Stimulated activated effector memory CD8-positive, alpha-beta T cell treated with anti-CD3 and anti-CD28 coated beads, Interleukin-12 subunit alpha, Interleukin-12 subunit beta, amount 100 ng/mL, for 72 hours (primary cell): ENCODE measurements around the gene IL20RB.

Source experiments
- ATAC-seq: fragments of 150-1000 bp; cut with Tn5 transposase; 2 replicates; pipeline ENCODE4 v1.10.0; 2021
- DNase-seq, 2 donors: peaks; one replicate each; pipeline ENCODE4 v3.0.0; 2021 to 2022; ENCODE audit warnings: low spot score in 2 of 2
- H3K27ac Mint-ChIP-seq: one replicate; pipeline ENCODE4 v1.8.0; 2022; ENCODE audit warnings: mild to moderate bottlenecking, mixed read lengths
- H3K36me3 Mint-ChIP-seq: one replicate; pipeline ENCODE4 v1.8.0; 2022; ENCODE audit warnings: mild to moderate bottlenecking, mixed read lengths
- H3K4me1 Mint-ChIP-seq: one replicate; pipeline ENCODE4 v1.8.0; 2022; ENCODE audit warnings: mixed read lengths
- H3K4me3 Mint-ChIP-seq: one replicate; pipeline ENCODE4 v1.8.0; 2022; ENCODE audit warnings: mild to moderate bottlenecking, mixed read lengths
- H3K9me3 Mint-ChIP-seq: one replicate; pipeline ENCODE4 v1.8.0; 2022; ENCODE audit warnings: mixed read lengths

IL20RB gene, protein sequence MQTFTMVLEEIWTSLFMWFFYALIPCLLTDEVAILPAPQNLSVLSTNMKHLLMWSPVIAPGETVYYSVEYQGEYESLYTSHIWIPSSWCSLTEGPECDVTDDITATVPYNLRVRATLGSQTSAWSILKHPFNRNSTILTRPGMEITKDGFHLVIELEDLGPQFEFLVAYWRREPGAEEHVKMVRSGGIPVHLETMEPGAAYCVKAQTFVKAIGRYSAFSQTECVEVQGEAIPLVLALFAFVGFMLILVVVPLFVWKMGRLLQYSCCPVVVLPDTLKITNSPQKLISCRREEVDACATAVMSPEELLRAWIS

DNA sequence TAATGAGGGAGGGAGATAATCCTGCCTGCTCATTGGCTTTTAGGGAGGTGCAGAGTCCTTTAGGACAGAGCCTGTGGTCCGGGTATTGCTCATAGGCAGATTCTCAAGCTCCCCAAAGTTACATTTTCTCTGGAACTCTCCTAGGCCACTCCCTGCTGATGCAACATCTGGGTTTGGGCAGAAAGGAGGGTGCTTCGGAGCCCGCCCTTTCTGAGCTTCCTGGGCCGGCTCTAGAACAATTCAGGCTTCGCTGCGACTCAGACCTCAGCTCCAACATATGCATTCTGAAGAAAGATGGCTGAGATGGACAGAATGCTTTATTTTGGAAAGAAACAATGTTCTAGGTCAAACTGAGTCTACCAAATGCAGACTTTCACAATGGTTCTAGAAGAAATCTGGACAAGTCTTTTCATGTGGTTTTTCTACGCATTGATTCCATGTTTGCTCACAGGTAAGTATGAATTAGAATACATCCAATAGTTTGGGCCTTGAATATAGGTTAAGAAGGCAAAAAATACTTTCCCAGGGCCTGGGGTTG is at the start of gene IL20RB:
Gene IL20RB, plus strand, starts transcription at position 233 of the 538 bp plus-strand sequence. Its CDS starts 131 bp downstream, at position 364.
- Mint-ChIP-seq H3K9me3 (no peaks in the 10 kb centered on the region), H3K4me3 (no peak within 1 kb of the TSS), H3K4me1 (peaks cover 26% of the 10 kb centered on the region), H3K27ac (peak within 1 kb of the TSS; percentile 46), H3K36me3 (no peaks in the 10 kb centered on the region)
- ATAC-seq (no peak), DNase-seq (no peak)

DNA sequence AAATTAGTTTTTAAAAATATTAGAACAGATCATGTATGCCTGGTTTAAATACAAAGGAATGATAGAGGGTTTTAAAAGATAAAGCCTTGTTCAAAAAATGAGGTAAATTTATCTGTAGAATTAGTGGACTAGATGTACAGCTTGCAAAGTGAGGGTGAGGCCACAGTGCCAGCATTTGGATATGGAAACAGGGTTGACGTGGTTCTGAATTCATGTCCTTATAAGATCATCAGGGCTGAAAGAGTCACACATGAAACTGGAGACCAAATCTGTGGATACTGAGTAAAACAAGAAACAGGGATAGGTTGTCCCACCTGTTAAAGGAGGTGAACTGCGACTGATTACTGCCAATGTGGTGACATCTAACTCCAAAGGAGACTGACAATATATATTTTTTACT is 49.5 kb upstream of the IL20RB start:
- no peak overlapping the region for H3K4me3 Mint-ChIP-seq
- no peak for DNase-seq
- H3K27ac Mint-ChIP-seq = peak overlapping the region; percentile 21
- H3K36me3 Mint-ChIP-seq = peaks cover 9% of the 10 kb centered on the region
- H3K4me1 Mint-ChIP-seq = peaks cover 81% of the 10 kb centered on the region
- no peak for ATAC-seq
- H3K9me3 Mint-ChIP-seq = peaks cover 3% of the 10 kb centered on the region

DNA sequence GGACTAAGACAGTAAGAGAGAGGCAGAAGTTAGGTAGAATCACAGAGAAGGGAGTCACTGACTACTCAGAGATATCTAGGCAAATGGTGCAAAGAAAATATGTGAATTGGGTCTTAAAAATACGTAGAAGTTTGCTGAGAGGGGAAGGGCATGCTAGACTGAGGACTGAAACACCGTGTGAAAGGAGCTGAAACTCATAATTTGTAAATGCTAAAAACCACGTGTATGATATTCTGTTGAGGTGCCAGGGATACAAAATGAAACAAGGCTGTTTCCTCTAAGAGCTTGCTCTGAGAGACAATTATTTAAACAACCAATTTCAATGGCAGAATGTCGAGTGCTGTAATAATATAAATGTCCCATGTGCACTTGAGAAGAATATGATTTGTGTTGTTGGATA is 48.6 kb upstream of the IL20RB start:
- peak; percentile 56 for ATAC-seq
- H3K4me1 Mint-ChIP-seq = peaks cover 76% of the 10 kb centered on the region
- no peaks in the 10 kb centered on the region for H3K9me3 Mint-ChIP-seq
- no peak for DNase-seq
- H3K4me3 Mint-ChIP-seq = peak overlapping the region; percentile 15
- H3K36me3 Mint-ChIP-seq = peaks cover 9% of the 10 kb centered on the region
- H3K27ac Mint-ChIP-seq = peak overlapping the region; percentile 21

DNA sequence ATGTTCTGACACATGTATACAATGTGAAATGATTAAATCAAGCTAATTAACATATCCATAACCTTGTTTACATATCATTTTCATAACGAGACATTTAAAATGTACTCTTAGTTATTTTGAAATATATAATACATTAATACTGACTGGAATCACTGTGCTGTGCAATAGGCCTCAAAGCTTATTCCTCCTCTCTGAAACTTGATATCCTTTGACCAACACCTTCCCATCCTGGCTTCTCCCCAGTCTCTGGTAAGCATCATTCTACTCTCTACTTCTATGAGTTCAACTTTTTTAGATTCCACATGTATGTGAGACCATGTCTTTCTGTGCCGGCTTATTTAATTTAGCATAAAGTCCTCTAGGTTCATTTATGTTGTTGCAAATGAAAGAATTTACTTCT is 47.1 kb upstream of the IL20RB start:
- Mint-ChIP-seq H3K4me3 (peak overlapping the region; percentile 0), H3K4me1 (peaks cover 87% of the 10 kb centered on the region), H3K36me3 (peaks cover 5% of the 10 kb centered on the region), H3K27ac (no peak overlapping the region), H3K9me3 (no peaks in the 10 kb centered on the region)
- ATAC-seq = no peak
- DNase-seq = no peak

DNA sequence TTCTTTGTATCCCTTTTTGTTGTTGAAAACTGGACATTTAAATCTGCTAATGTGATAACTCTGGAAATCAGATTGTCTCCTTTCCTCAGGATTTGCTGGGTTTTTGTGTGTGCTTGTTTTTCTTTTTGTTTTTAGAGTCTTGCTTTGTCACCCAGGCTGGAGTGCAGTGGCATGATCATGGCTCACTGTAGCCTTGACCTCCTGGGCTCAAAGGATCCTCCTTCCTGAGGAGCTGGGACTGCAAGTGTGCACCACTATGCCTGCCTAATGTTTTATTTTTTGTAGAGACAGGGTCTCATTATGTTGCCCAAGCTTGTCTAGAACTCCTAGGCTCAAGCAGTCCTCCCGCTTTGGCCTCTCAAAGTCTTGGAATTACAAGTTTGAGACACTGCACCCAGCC is 44.6 kb upstream of the IL20RB start:
- no peak overlapping the region for H3K27ac Mint-ChIP-seq
- H3K4me3 Mint-ChIP-seq = no peak overlapping the region
- H3K9me3 Mint-ChIP-seq = no peaks in the 10 kb centered on the region
- peaks cover 84% of the 10 kb centered on the region for H3K4me1 Mint-ChIP-seq
- no peak for ATAC-seq
- H3K36me3 Mint-ChIP-seq = no peaks in the 10 kb centered on the region
- no peak for DNase-seq

DNA sequence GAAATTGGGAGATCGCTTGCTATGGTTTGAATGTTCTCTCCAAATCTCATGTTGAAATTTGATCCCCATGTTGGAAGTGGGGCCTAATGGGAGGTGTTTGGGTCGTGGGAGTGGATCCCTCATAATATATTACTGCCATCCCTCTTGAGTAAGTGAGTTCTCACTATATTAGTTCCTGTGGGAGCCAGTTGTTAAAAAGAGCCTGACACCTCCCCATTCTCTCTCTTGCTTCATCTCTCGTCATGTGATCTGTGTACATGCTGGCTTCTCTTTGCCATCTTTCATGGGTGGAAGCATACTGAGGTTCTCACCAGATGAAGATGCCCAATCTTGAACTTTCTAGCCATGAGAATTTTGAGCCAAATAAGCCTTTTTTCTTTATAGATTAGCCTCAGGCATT is 43.0 kb upstream of the IL20RB start:
- Mint-ChIP-seq H3K27ac (no peak overlapping the region), H3K4me1 (peaks cover 71% of the 10 kb centered on the region)
- ATAC-seq = no peak

DNA sequence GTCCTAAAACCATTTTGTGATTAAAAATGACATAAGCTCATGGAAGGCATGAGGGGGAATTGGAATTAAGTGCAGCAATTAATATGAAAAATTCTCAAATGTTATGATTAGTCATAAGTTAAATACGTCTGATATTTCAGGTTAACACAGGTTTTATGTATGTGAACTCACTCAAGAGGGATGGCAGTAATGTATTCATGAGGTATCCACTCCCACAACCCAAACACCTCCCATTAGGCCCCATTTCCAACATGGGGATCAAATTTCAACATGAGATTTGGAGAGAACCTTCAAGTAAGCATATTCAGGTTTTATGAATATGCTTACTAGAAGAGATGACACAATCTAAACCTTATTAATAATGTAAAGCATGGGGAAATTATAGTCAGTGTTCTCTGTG is 41.6 kb upstream of the IL20RB start:
- peaks cover 69% of the 10 kb centered on the region for H3K4me1 Mint-ChIP-seq
- H3K4me3 Mint-ChIP-seq = no peak overlapping the region
- no peaks in the 10 kb centered on the region for H3K36me3 Mint-ChIP-seq
- H3K27ac Mint-ChIP-seq = peak overlapping the region; percentile 44
- H3K9me3 Mint-ChIP-seq = no peaks in the 10 kb centered on the region
- DNase-seq (no peak), ATAC-seq (no peak)

More for the DNA sequence above, 43.0 kb upstream of the IL20RB start:
- Mint-ChIP-seq H3K4me3 (no peak overlapping the region), H3K9me3 (no peaks in the 10 kb centered on the region), H3K36me3 (no peaks in the 10 kb centered on the region)
- no peak for DNase-seq

DNA sequence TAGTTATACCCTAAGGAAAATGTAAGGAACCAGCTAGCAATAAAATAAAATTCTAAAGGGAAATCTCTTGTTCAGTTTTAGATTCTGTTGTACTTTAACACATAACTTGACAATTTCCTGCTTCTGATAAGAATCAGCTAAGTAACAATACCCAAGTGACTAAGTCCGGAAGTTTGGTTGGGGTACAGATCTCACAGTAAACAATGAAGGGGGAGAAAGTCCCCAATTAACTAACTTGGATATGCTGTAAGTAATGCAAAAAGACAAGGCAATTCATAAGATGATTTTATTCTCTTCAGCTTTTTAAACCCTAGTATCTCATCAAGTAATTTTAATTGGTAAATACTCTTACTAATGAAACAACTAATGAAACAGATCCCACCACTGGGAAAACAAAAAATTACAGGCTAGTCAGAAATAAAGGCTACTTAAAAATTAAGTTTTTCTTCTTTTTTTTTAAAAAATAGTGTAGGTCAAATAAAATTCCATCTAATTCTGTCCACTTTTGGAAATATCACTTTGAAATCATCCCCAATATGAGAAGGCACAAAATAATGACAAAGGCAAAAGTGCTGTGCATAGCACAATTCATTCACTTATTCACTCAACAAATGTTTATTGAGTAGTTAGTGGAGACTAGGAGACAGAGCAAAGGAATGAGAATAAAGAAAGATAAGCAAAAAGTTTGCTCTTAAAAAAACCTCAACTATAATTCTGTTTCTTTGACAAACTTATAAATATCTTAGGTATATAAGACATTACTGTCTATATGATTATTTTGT is 37.8 kb upstream of the IL20RB start:
- Mint-ChIP-seq H3K4me1 (peaks cover 72% of the 10 kb centered on the region), H3K36me3 (peaks cover 5% of the 10 kb centered on the region), H3K4me3 (peak overlapping the region; percentile 24), H3K9me3 (no peaks in the 10 kb centered on the region), H3K27ac (peak overlapping the region; percentile 78)
- no peak for DNase-seq
- peak; percentile 92 for ATAC-seq

DNA sequence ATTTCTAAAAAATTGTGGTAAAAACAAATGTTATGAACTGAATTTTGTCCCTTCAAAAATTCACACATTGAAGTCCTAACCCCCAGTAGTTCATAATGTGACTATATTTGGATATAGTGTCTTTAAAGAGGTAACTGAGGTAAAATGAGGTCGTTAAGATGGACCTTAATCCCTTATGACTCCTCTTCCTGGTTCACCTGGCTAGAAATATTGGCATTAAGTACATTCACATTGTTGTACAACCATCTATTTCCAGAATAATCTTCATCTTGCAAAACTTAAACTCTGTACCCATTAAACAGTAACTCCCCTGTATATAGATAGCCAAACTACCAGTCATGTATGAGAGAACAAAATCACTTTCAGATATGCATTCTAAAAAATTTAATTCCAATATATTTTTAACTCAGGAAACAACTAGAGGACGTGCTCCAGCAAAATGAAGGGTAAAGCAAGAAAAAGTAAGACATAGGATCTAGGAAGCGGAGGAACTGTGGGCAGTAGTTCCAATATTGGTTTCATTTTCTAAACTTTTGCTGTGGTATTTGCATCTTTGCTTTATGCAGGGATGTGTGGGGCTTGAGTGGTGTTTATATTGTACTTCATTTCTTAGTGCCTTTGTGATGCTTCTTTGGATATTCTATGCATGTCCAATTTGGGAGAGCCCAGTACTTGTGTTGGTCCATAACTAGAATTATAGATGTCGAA is 36.7 kb upstream of the IL20RB start:
- no peak for DNase-seq
- Mint-ChIP-seq H3K4me3 (peak overlapping the region; percentile 75), H3K9me3 (no peaks in the 10 kb centered on the region), H3K4me1 (peaks cover 69% of the 10 kb centered on the region), H3K27ac (peak overlapping the region; percentile 91), H3K36me3 (peaks cover 5% of the 10 kb centered on the region)
- peak; percentile 61 for ATAC-seq

DNA sequence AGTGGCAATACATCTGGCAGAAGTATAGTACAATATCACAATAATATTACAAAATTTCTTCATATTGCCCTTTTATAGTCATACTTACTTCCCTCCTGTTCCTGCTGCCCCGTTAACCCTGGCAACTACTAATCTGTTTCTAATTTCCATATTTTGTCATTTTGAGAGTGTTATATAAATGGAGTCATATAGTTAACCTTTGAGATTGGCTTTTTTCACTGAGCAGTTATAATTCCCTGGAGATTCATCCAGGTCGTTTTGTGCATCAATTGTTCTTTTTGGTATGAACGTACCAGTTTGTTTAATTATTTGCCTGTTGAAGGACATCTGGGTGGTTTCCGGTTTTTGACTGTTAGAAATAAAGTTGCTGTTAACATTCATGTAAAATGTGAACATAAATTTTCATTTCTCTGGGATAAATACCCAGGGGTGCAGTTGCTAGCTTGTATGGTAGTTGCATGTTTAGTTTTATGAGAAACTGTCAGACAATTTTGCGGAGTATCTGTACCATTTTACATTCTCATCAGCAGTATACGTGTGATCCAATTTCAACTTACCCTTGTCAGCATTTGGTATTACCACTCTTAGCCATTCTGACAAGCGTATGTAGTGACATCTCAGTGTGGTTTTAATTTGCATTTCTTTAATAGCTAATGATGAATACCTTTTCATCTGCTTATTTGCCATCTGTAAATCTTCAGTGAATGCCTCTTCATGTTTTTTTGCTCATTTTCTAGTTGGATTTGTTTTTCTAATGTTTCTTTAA is 32.2 kb upstream of the IL20RB start:
- H3K27ac Mint-ChIP-seq = no peak overlapping the region

DNA sequence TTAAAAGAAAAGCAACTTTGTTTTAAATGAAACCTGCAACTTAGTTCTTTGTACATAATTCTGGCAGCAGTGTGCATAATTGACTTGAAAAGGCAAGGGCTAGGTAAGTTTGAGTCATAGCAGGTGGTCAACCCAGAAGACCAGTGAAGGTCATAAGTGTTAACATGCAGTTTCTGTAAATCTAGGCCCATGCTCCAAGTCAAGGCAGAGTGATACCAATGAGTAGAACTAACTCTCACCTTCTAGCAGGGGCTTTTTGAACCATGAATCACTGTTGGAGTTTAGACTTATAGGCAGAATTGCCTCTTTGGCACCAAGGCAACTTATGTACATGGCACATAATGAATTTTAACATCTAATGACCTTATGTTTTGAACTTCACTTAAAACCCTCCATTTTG is 29.5 kb upstream of the IL20RB start:
- H3K4me3 Mint-ChIP-seq = no peak overlapping the region
- DNase-seq (peak in 1 of 2 donors; percentile 55), ATAC-seq (peak; percentile 97)
- peak overlapping the region; percentile 14 for H3K27ac Mint-ChIP-seq
- no peaks in the 10 kb centered on the region for H3K9me3 Mint-ChIP-seq
- peaks cover 42% of the 10 kb centered on the region for H3K36me3 Mint-ChIP-seq
- H3K4me1 Mint-ChIP-seq = peaks cover 50% of the 10 kb centered on the region

More for the DNA sequence above, 32.2 kb upstream of the IL20RB start:
- Mint-ChIP-seq H3K36me3 (peaks cover 27% of the 10 kb centered on the region), H3K4me3 (no peak overlapping the region), H3K4me1 (peaks cover 57% of the 10 kb centered on the region), H3K9me3 (no peaks in the 10 kb centered on the region)
- no peak for ATAC-seq
- DNase-seq = no peak

DNA sequence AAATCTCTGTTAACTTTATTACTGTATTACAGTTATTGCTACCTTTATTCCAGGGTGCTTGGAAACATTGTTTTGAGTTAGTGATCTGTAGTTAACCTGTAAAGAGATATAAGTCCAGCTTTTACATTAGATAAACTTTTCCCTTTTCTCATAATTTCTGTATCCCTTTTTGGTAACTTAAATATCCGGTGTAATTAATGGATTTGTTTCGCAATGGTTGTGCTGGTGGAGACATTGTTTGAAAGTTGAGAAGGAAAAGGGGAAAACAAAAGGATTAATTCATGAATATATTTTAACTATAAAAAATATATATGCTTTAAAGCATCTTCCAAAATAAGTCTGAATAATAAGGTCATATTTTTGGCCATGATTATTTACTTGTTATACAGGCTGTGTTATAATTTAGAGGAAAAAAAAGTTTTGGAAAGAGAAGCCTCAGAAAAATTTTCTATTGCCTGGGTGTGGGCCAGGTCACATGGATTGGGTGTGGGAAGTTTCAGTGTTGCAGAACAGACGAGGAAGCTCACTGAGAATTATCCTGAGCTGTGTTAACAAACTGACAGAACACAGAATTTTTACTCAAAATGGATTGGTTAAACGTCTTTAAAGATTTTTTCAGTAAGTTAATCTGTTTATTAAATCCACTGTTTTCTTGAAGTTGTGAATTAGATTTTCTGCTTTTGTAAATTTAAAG is 27.7 kb upstream of the IL20RB start:
- DNase-seq = no peak
- H3K36me3 Mint-ChIP-seq = peaks cover 61% of the 10 kb centered on the region
- no peaks in the 10 kb centered on the region for H3K9me3 Mint-ChIP-seq
- H3K4me3 Mint-ChIP-seq = no peak overlapping the region
- no peak overlapping the region for H3K27ac Mint-ChIP-seq
- ATAC-seq = no peak
- peaks cover 52% of the 10 kb centered on the region for H3K4me1 Mint-ChIP-seq

DNA sequence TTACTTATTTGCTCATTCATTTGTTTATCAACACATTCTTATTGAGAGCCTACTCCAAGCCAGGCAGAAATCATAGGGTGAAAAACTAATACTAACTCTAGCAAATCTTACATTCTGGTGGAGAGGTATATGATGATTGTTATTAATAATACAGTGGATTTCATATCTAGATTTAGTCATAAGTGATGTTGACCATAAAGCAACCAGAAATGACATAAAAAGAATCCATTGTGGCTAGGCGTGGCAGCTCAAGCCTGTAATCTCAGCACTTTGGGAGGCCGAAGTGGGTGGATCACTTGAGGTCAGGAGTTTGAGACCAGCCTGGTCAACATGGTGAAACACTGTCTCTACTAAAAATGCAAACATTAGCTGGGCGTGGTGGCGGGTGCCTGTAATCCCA is 26.2 kb upstream of the IL20RB start:
- DNase-seq = no peak

DNA sequence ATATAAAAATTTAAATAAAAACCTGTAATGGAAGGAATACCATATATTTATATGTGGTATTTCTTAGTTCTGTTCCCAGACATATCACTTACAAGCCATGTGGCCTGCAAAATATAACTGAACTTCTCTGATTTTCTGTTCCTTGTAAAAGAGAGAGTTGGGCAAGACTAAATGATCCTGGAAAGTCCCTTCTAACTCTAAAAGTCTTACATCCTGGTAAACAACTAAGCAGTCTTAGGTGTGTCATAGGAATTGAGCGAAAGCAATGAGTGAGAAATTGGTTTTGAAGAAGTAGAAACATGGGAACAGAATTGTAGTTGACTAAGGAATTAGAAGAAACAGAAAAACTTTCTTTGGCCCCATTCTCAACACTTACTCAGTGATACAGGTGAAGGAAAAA is 25.3 kb upstream of the IL20RB start:
- H3K4me1 Mint-ChIP-seq = peaks cover 53% of the 10 kb centered on the region
- H3K36me3 Mint-ChIP-seq = peaks cover 68% of the 10 kb centered on the region
- ATAC-seq (peak; percentile 61), DNase-seq (no peak)
- peaks cover 2% of the 10 kb centered on the region for H3K9me3 Mint-ChIP-seq
- H3K4me3 Mint-ChIP-seq = no peak overlapping the region
- peak overlapping the region; percentile 57 for H3K27ac Mint-ChIP-seq

More for the DNA sequence above, 26.2 kb upstream of the IL20RB start:
- Mint-ChIP-seq H3K9me3 (peaks cover 2% of the 10 kb centered on the region), H3K4me3 (peak overlapping the region; percentile 5), H3K27ac (peak overlapping the region; percentile 57), H3K36me3 (peaks cover 68% of the 10 kb centered on the region), H3K4me1 (peaks cover 54% of the 10 kb centered on the region)
- peak; percentile 43 for ATAC-seq
